Stimulated activated CD4-positive, alpha-beta T cell treated with anti-CD3 and anti-CD28 coated beads, Interleukin-12 subunit alpha, Interleukin-12 subunit beta, amount 100 ng/mL, for 4 hours (primary cell): Measurements from ENCODE around the gene SYTL3.
"Not testable (repeated sequence)": the region's sequence is repeated elsewhere in the genome, so short reads cannot be mapped to it uniquely, and the experiment has no call there.

Experiments
- DNase-seq: peaks from one replicate; pipeline ENCODE4 v3.0.0-alpha.2; 2020

Gene SYTL3

DNA sequence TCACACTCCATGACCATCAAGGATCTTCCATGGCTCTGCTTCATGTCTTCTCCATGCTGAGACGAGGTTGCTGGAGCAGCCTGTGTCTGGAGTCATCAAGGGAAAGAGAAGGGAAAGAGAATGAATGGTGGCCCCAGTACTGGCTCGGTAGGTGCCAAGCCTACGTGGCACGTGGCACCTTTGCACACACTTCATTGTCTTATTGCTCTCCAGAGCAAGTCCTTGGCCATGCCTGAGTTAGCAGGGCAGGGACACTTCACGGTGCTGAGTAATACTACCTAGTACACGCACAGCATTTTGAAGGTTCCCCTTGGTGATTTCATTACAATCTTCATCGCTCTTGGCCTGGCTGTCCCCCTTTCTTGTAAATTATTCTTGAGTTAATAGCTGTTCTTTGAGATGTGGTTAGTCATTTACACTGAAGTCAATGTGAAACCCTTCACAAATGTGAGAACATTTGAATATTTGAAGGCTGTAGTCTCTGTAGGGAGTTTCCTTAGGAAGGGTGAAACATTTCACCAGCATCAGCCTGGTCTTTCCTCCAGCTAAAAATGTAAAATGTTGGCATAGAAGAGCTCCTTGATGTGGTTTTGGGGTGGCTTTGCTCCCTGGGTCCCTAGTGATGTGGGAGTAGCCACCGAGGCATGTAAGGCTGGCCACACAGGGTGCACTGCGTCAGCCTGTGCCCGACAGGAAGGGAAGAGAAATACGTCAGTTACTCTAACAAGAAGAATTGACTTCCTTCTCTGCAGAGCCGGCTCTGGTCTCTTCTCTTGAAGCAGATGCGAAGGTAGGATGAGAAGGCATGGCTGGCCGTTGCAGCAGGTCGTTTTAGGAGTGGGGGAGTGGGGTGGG lies at the start of gene SYTL3:
Gene SYTL3 (plus strand): TSS at position 766 of the 855 bp plus-strand sequence. CDS start 13,215 bp downstream, outside the sequence.
- DNase-seq, result peak; percentile 66

DNA sequence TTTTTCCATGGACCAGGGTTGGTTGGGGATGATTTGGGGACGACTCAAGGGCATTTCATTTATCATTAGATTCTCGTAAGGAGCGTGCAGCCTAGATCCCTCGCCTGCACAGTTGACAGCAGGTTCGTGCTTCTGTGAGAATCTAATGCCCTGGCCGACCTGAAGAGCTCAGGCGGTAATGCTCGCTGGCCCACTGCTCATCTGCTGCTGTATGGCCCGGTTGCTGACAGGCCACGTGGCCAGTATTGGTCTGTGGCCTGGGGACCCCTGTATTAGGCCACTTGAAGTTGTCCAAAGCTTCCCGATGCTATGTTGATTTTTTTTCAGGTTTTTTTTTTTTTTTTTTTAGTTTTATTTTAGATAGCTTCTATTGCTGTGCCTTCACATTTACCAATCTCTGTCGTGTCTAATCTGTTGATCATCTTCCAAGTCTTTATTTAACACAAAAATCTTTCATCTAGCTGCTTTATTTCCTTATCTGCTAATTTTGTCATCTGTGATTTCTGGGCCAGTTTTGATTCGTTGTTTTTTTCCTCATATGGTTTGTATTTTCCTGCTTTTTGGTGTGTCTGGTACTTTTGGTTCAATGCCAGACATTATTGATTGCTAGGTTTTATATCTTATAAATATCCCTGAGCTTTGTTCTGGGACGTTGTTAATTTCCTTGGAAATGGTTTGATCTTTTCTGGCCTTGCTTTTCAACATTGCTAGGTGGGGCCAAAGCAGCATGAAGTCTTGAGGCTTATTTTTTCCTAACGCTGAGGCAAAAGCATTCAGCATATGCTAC lies 46.4 kb upstream of the SYTL3 start:
- DNase-seq, result no peak

GRCh38 chr6:158604048-158604406 lies 45.8 kb upstream of the SYTL3 start:
- DNase-seq, result no peak

- peak; percentile 41 for DNase-seq
Measured at GRCh38 chr6:158605266-158605878, 44.5 kb upstream of the SYTL3 start.

DNA sequence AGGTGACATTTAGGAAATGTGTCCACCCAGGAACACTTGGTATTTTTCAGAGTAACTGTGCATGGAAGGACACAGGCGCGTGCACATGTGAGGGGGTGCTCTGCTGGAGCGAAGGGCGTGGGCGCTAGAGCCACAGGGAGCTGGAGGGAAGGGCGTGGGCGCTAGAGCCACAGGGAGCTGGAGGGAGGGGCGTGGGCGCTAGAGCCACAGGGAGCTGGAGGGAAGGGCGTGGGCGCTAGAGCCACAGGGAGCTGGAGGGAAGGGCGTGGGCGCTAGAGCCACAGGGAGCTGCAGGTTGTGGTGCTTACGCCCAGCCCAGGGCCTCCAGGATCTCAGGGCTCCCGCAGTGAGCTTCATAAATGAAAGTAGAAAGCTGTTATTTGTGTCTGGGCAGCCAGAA lies 43.8 kb upstream of the SYTL3 start:
- not testable (repeated sequence) for DNase-seq

DNA sequence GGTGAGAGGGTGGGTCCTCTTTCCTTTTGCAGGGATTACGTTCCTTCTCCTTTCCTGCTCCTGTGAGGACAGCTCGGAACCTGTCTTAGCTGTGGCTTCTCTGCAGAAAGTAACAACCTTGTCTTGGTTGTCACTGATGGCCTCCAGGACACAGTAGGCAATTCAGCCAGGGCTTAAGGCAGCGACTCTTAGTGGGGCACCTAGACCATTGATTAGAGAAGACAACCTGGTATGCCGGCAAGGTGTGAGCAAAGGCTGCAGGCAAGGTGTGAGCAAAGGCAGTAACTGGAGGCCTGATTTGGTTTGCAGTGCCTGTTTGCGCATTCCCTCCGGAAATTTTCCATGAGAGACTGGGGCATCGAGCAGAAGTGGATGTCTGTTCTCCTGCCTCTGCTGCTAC lies 42.9 kb upstream of the SYTL3 start:
- DNase-seq, result no peak

DNA sequence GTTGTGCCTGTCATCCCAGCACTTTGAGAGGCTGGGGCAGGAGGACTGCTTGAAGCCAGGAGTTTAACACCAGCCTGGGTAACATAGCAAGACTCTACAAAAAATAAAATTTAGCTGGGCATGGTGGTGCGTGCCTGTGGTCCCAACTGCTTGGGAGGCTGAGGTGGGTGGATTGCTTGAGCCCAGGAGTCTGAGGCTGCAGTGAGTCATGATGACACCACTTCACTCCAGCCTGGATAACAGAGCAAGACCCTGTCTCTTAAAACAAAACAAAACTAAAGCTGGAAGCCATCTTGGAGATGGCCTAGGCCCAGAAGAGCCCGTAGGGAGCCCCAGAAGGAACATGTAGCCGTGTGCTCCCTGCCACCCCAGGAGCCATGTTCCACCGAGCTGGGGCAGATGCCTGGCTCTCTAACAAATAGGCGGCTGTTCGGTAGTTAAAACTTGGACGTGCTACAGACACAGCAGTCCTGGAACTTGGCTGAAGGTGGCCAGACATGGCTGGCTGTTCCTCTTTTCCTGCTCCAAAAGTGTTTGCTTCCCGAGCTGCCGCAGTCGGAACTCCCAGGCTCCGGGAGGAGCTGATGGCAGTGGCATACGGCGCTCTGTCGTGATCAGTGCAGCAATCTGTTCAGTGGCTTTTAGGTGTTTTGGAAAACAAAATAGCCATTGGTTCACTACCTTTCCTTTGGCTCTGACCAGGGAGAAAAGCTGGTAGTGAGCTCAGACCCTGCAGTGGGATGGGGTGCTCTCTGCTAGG lies 42.3 kb upstream of the SYTL3 start:
- no peak for DNase-seq

DNA sequence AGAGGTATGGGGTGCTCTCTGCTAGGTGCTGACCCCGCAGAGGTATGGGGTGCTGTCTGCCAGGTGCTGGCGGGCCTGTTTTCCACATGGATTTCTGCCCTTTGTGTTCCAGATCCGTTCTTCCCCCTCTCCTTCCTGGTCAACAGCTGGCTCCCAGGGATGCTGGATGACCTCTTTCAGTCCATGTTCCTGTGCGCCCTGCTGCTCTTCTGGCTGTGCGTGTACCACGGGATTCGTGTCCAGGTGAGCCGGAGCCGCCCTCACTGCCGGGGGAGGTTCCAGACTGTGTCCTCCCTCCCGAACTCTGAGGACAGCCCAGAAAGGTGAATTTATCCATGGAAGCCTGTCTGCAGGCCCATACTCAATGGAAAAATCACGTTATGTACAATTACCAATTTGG lies 41.6 kb upstream of the SYTL3 start:
- DNase-seq, result no peak

GRCh38 chr6:158609455-158610155 lies 40.2 kb upstream of the SYTL3 start:
- no peak for DNase-seq

GRCh38 chr6:158610319-158610968 lies 39.4 kb upstream of the SYTL3 start:
- DNase-seq, result no peak

DNA sequence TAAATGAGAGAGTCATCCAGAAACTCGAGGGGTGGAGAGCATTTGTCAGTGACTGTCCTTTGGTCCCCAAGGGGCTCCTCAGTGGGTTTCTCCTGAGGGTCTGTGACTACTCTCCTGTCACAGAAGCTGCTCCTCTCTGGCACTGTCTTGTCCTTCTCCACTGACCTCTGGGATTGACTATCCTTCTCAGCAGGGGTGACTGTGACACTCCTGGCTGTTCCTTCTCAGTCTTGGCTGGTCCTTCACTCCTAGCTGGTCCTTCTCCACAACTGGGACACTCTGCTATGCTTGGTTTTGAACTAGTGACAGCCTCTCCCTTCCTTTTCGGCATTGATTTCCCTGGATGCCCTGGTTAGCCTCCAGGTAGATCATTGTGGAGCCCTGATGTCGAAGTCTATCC lies 38.8 kb upstream of the SYTL3 start:
- no peak for DNase-seq

DNA sequence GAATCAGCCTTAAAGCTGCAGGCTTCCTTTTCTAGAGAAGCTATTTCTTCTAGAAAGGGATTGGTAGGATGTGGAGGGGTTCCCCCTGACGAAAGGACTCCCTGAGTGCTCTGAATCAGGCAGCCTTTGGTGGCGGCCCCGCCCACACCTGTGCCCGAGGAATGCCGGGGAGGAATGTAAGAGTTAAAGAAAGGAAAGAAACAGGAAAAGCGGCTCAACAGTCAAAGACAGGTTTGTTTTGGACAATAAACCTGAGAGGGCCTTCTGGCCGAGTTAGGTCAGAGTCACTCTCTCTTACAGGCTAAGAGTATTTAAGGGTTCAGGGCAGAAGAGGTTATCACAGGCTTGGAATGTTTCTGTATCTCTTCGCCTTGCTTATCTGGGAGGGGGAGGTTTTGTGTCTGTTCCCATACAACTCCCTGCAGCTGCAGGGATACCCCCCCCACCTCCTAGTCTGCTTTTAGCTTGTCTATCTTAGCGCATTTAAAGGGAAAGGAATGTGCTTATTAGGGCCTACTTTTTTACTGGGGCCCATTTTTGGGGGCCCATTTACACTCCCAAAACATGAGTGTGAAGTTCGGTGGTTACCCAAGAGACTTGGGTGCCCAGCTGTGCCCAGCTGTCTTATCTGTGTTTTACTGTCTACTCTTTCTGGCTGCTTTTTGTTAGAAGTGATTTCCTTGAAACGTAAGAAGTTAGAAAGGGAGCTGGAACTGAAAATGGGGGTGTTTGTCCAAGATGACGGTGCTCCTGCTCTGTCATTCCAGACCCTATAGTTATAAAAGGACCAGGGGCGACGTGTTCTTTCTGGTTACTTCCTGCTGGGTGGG lies 38.1 kb upstream of the SYTL3 start:
- DNase-seq, result no peak

DNA sequence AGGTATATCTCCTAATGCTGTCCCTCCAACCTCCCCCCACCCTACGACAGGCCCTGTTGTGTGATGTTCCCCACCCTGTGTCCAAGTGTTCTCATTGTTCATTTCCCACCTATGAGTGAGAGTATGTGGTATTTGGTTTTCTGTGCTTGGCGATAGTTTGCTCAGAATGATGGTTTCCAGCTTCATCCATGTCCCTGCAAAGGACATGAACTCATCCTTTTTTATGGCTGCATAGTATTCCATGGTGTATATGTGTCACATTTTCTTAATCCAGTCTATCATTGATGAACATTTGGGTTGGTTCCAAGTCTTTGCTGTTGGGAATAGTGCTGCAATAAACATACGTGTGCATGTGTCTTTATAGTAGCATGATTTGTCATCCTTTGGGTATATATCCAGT lies 35.2 kb upstream of the SYTL3 start:
- DNase-seq, result not testable (repeated sequence)

DNA sequence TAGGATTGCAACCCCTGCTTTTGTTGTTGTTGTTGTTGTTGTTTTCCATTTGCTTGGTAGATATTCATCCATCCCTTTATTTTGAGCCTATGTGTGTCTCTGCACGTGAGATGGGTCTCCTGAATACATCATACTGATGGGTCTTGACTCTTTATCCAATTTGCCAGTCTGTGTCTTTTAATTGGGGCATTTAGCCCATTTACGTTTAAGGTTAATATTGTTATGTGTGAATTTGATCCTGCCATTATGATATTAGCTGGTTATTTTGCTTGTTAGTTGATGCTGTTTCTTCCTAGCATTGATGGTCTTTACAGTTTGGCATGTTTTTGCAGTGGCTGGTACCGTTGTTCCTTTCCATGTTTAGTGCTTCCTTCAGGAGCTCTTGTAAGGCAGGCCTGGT lies 31.6 kb upstream of the SYTL3 start:
- not testable (repeated sequence) for DNase-seq

DNA sequence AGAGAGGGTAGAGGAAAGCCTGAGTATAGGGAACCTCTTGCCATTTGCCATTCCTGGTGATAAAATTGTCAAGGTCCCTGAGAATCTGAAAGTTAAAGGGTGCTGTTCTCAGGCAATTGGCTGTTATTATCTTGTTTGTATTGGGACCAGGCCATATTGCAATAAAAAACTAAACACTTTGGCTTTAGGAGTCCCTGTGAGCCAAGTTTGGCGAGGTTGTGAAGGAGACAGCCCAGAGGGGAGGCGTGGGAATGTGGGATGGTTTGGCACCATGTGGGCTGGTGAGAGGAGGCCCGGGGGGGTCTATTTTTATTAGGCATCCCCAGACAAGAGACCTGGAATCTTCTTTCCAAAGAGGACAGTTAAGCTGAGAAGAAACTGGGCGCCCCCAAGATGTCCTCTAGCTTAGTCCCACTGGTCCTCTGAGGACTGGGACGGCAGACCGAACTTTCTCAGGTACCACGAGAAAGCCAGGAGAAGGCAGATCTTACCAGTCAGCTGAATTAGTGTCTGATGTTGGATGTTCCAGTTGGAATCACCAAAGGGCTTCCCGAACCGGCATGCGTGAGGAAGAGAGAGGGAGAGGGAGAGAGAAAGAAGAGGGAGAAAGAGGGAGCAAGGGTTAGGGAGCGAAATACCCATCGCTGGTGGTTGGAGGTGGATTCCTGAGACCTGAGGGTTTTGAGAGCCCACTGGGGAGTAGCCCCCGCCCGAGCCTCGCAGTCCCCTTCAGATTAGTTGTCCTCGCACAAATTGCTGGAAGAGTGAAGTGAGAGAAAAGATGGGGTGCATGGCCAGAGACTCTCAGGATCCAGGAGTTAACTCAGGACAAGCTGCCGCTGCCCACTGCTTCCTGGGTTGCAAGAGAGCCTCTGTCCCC lies 29.7 kb upstream of the SYTL3 start:
- DNase-seq, result no peak

- DNase-seq, result no peak
Measured at GRCh38 chr6:158620963-158621693, 28.7 kb upstream of the SYTL3 start.

DNA sequence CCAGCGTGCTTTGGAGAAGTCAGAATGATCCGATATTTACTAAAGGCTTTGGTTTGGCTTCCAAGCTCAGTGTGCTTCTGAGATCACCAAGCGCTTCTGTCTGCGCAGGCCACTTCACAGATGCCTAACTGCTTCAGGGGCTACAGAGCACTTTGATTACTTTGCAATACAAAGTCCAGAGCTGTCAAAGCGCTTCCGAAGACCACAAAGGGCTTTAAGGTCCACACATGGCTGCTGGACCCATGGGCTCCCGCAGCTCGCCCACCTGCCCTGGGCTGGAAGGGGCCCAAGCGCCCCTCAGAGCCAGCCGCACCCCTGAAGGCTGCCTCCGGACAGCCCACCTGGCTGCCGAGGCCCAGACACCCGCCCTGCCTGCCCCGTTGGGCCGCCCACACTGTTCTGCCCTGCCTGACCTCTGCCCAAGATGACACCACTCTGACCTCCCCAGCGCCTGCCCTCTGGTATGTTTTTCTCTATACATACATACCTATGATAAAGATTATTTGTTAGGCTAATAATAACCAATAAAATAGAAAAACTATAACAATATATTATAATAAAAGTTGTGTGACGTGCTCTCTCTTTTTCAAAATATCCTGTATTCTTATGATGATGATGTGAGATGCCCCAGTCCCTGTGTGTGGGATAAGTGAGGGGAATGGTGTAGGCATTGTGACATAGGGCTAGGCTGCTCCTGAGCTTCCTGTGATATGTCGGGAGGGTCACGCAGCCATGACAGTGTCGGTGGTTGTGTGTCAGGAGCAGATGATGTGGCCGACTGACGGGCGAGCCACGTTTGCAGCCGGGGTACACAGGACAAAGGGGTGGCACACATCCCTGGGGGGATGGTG lies 27.9 kb upstream of the SYTL3 start:
- no peak for DNase-seq
